H1 (cell line): ENCODE data around the gene COA1. TPM values are rescaled to one million over a fixed set of nuclear protein-coding genes. Genes with fewer than 3 reads are reported as not detected.

Experiments used
- ASH2L ChIP-seq: fragments of 200-600, 300-600 bp; sonication (generic); IDR thresholded peaks from one replicate; pipeline ENCODE4 v1.7.1; 2017; ENCODE audit warnings: low read length
- HDAC6 ChIP-seq: IDR thresholded peaks from one replicate; pipeline ENCODE4 v1.7.1; 2012; ENCODE audit warnings: low read depth, mild to moderate bottlenecking, inconsistent platforms, low read length, moderate library complexity
- KDM1A ChIP-seq: fragments of 200-600, 300-600 bp; sonication (generic); IDR thresholded peaks from 2 replicates; pipeline ENCODE4 v1.7.1; 2016; ENCODE audit warnings: mild to moderate bottlenecking, low read length, borderline replicate concordance
- SIRT6 ChIP-seq: IDR thresholded peaks from one replicate; pipeline ENCODE4 v1.7.1; 2012; ENCODE audit warnings: low read length, inconsistent platforms
- TAF1 ChIP-seq: IDR thresholded peaks from 2 replicates; pipeline ENCODE4 v1.6.1; 2011; ENCODE audit warnings: mild to moderate bottlenecking, low read depth, low read length
- polyA plus RNA-seq, 7 experiments: library from polyadenylated mRNA; depleted of rRNA in 3 of 7; stranded (reverse) in 5 of 7; unstranded in 2 of 7; fragments of >200 nt in 5 of 7; fragments of 200-250 nt in 2 of 7; gene quantifications; 1 replicate in 5 of 7; 2 replicates in 1 of 7; 4 replicates in 1 of 7; pipeline versions ENCODE4 v1.2.1 to v1.2.3, GENCODE V29; 2011 to 2013; ENCODE audit warnings: missing spikeins in 2 of 7, mixed read lengths in 2 of 7
- total RNA-seq: library from RNA; stranded (reverse); fragmentation: NEBNext Ultra II Directional; extraction: Animal tissue kit (Norgen Biotek cat#: 25700); gene quantifications from 2 replicates; pipeline ENCODE4 v1.2.1, GENCODE V29; 2021
- TF ChIP-seq, protein P1 (sequence below), 3 experiments: IDR thresholded peaks; 1 replicate in 2 of 3; 2 replicates in 1 of 3; pipeline versions ENCODE4 v1.5.1 to v1.6.1; 2011; ENCODE audit warnings: low read length in 3 of 3, mild to moderate bottlenecking in 3 of 3, inconsistent platforms in 2 of 3, low read depth in 1 of 3, moderate library complexity in 1 of 3; ENCODE audit not compliant: insufficient read depth in 1 of 3; ENCODE audit errors: control extremely low read depth in 1 of 3
- TF ChIP-seq, protein P2 (sequence below): fragments of 300-600 bp; sonication (generic); IDR thresholded peaks from 2 replicates; pipeline ENCODE4 v1.7.1; 2012; ENCODE audit warnings: low read length, moderate library complexity, mild to moderate bottlenecking, inconsistent platforms; ENCODE audit not compliant: insufficient replicate concordance

COA1 gene
- total and polyA plus RNA-seq, 2 of the 8 experiments (the other 6 are each of a cell fraction or from before 2014, with no cell fraction given) = 98.6 to 143 TPM

- TF ChIP-seq, protein P1, sequence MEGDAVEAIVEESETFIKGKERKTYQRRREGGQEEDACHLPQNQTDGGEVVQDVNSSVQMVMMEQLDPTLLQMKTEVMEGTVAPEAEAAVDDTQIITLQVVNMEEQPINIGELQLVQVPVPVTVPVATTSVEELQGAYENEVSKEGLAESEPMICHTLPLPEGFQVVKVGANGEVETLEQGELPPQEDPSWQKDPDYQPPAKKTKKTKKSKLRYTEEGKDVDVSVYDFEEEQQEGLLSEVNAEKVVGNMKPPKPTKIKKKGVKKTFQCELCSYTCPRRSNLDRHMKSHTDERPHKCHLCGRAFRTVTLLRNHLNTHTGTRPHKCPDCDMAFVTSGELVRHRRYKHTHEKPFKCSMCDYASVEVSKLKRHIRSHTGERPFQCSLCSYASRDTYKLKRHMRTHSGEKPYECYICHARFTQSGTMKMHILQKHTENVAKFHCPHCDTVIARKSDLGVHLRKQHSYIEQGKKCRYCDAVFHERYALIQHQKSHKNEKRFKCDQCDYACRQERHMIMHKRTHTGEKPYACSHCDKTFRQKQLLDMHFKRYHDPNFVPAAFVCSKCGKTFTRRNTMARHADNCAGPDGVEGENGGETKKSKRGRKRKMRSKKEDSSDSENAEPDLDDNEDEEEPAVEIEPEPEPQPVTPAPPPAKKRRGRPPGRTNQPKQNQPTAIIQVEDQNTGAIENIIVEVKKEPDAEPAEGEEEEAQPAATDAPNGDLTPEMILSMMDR (IDR thresholded peaks at IDR 0.05; ENCODE audit: control extremely low read depth in 1 of 3, insufficient read depth in 1 of 3, low read depth in 1 of 3, low read length in 3 of 3) = no peak
- TF ChIP-seq, protein P2, sequence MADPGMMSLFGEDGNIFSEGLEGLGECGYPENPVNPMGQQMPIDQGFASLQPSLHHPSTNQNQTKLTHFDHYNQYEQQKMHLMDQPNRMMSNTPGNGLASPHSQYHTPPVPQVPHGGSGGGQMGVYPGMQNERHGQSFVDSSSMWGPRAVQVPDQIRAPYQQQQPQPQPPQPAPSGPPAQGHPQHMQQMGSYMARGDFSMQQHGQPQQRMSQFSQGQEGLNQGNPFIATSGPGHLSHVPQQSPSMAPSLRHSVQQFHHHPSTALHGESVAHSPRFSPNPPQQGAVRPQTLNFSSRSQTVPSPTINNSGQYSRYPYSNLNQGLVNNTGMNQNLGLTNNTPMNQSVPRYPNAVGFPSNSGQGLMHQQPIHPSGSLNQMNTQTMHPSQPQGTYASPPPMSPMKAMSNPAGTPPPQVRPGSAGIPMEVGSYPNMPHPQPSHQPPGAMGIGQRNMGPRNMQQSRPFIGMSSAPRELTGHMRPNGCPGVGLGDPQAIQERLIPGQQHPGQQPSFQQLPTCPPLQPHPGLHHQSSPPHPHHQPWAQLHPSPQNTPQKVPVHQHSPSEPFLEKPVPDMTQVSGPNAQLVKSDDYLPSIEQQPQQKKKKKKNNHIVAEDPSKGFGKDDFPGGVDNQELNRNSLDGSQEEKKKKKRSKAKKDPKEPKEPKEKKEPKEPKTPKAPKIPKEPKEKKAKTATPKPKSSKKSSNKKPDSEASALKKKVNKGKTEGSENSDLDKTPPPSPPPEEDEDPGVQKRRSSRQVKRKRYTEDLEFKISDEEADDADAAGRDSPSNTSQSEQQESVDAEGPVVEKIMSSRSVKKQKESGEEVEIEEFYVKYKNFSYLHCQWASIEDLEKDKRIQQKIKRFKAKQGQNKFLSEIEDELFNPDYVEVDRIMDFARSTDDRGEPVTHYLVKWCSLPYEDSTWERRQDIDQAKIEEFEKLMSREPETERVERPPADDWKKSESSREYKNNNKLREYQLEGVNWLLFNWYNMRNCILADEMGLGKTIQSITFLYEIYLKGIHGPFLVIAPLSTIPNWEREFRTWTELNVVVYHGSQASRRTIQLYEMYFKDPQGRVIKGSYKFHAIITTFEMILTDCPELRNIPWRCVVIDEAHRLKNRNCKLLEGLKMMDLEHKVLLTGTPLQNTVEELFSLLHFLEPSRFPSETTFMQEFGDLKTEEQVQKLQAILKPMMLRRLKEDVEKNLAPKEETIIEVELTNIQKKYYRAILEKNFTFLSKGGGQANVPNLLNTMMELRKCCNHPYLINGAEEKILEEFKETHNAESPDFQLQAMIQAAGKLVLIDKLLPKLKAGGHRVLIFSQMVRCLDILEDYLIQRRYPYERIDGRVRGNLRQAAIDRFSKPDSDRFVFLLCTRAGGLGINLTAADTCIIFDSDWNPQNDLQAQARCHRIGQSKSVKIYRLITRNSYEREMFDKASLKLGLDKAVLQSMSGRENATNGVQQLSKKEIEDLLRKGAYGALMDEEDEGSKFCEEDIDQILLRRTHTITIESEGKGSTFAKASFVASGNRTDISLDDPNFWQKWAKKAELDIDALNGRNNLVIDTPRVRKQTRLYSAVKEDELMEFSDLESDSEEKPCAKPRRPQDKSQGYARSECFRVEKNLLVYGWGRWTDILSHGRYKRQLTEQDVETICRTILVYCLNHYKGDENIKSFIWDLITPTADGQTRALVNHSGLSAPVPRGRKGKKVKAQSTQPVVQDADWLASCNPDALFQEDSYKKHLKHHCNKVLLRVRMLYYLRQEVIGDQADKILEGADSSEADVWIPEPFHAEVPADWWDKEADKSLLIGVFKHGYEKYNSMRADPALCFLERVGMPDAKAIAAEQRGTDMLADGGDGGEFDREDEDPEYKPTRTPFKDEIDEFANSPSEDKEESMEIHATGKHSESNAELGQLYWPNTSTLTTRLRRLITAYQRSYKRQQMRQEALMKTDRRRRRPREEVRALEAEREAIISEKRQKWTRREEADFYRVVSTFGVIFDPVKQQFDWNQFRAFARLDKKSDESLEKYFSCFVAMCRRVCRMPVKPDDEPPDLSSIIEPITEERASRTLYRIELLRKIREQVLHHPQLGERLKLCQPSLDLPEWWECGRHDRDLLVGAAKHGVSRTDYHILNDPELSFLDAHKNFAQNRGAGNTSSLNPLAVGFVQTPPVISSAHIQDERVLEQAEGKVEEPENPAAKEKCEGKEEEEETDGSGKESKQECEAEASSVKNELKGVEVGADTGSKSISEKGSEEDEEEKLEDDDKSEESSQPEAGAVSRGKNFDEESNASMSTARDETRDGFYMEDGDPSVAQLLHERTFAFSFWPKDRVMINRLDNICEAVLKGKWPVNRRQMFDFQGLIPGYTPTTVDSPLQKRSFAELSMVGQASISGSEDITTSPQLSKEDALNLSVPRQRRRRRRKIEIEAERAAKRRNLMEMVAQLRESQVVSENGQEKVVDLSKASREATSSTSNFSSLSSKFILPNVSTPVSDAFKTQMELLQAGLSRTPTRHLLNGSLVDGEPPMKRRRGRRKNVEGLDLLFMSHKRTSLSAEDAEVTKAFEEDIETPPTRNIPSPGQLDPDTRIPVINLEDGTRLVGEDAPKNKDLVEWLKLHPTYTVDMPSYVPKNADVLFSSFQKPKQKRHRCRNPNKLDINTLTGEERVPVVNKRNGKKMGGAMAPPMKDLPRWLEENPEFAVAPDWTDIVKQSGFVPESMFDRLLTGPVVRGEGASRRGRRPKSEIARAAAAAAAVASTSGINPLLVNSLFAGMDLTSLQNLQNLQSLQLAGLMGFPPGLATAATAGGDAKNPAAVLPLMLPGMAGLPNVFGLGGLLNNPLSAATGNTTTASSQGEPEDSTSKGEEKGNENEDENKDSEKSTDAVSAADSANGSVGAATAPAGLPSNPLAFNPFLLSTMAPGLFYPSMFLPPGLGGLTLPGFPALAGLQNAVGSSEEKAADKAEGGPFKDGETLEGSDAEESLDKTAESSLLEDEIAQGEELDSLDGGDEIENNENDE = no peak
- no peak for TF ChIP-seq TAF1
- TF ChIP-seq SIRT6 = no peak
- no peak for TF ChIP-seq HDAC6
- TF ChIP-seq KDM1A = no peak
- no peak for TF ChIP-seq ASH2L
Observed at GRCh38 chr7:43701929-43702328, 27.4 kb downstream of the COA1 start (continued).
